Measurements from ENCODE around the gene DENND1A. TPM values are rescaled to one million over a fixed set of nuclear protein-coding genes. Genes with fewer than 3 reads are reported as not detected.

DENND1A gene
- total RNA-seq, 4 donors from 2014 or later, result 37.1 to 55.3 (median 50.0) TPM

GRCh38 chr9:123686829-123687192 lies 243.1 kb downstream of the DENND1A start:
- H3K27ac ChIP-seq, result no peak overlapping the region
- no peak for TF ChIP-seq CTCF (IDR thresholded peaks at IDR 0.05)
- TF ChIP-seq POLR2A (IDR thresholded peaks at IDR 0.05), result no peak
- H3K36me3 ChIP-seq, result no peaks in the 10 kb centered on the region
- H3K27me3 ChIP-seq, result no peaks in the 10 kb centered on the region
- H3K4me3 ChIP-seq, result no peak overlapping the region
- DNase-seq, result no peak
- H3K4me1 ChIP-seq, result no peaks in the 10 kb centered on the region
- no peaks in the 10 kb centered on the region for H3K9me3 ChIP-seq

GRCh38 chr9:123686131-123686828 lies 243.6 kb downstream of the DENND1A start:
- Histone ChIP-seq H3K27me3 (no peaks in the 10 kb centered on the region), H3K27ac (no peak overlapping the region), H3K36me3 (no peaks in the 10 kb centered on the region), H3K4me1 (no peaks in the 10 kb centered on the region), H3K9me3 (no peaks in the 10 kb centered on the region), H3K4me3 (no peak overlapping the region)
- no peak for TF ChIP-seq POLR2A (IDR thresholded peaks at IDR 0.05)
- TF ChIP-seq CTCF (IDR thresholded peaks at IDR 0.05), result no peak
- no peak for DNase-seq

GRCh38 chr9:123685489-123686083 lies 244.3 kb downstream of the DENND1A start:
- no peak overlapping the region for H3K4me3 ChIP-seq
- H3K4me1 ChIP-seq, result no peaks in the 10 kb centered on the region
- H3K27me3 ChIP-seq, result no peaks in the 10 kb centered on the region
- DNase-seq, result no peak
- H3K27ac ChIP-seq, result no peak overlapping the region
- no peak for TF ChIP-seq CTCF (IDR thresholded peaks at IDR 0.05)
- TF ChIP-seq POLR2A (IDR thresholded peaks at IDR 0.05), result no peak
- H3K9me3 ChIP-seq, result no peaks in the 10 kb centered on the region
- H3K36me3 ChIP-seq, result no peaks in the 10 kb centered on the region

- Histone ChIP-seq H3K27ac (no peak overlapping the region), H3K4me1 (no peaks in the 10 kb centered on the region), H3K36me3 (no peaks in the 10 kb centered on the region), H3K4me3 (no peak overlapping the region), H3K9me3 (no peaks in the 10 kb centered on the region), H3K27me3 (no peaks in the 10 kb centered on the region)
- TF ChIP-seq POLR2A (IDR thresholded peaks at IDR 0.05), result no peak
- TF ChIP-seq CTCF (IDR thresholded peaks at IDR 0.05), result no peak
- peak in 1 of 3 donors; percentile 31 for DNase-seq
These were observed 245.4 kb downstream of the DENND1A start for GRCh38 chr9:123684393-123685149.

GRCh38 chr9:123682746-123683145 lies 247.2 kb downstream of the DENND1A start:
- no peak for TF ChIP-seq CTCF (IDR thresholded peaks at IDR 0.05)
- TF ChIP-seq POLR2A (IDR thresholded peaks at IDR 0.05), result no peak
- Histone ChIP-seq H3K4me3 (no peak overlapping the region), H3K27ac (no peak overlapping the region), H3K4me1 (peaks cover 0 to 7% (median 0%) of the 10 kb centered on the region in 4 donors), H3K27me3 (no peaks in the 10 kb centered on the region), H3K9me3 (no peaks in the 10 kb centered on the region), H3K36me3 (no peaks in the 10 kb centered on the region)
- no peak for DNase-seq
